Measurements from ENCODE around the gene G6PD.

G6PD gene

GRCh38 chrX:154488336-154489075, 58.1 kb downstream of the G6PD start:
- no peak for TF ChIP-seq ARNTL (CRISPR knock-in tag; IDR thresholded peaks at IDR 0.05; ENCODE audit: borderline replicate concordance, low read depth)
- no peak for TF ChIP-seq PPARA (CRISPR knock-in tag; IDR thresholded peaks at IDR 0.05; ENCODE audit: borderline replicate concordance)
- TF ChIP-seq TOX (CRISPR knock-in tag; IDR thresholded peaks at IDR 0.05; ENCODE audit: borderline replicate concordance): no peak
- no peak for TF ChIP-seq TCF4 (CRISPR knock-in tag; IDR thresholded peaks at IDR 0.05; ENCODE audit: borderline replicate concordance)
- no peak for TF ChIP-seq ZC3H10 (CRISPR knock-in tag; IDR thresholded peaks at IDR 0.05)
- TF ChIP-seq POU6F1 (CRISPR knock-in tag; IDR thresholded peaks at IDR 0.05; ENCODE audit: borderline replicate concordance, low read depth): no peak
- TF ChIP-seq TSHZ2 (CRISPR knock-in tag; IDR thresholded peaks at IDR 0.05): no peak
- TF ChIP-seq BACH2 (CRISPR knock-in tag; IDR thresholded peaks at IDR 0.05; ENCODE audit: borderline replicate concordance): no peak
- TF ChIP-seq CSRNP3 (CRISPR knock-in tag; IDR thresholded peaks at IDR 0.05): no peak
- TF ChIP-seq PATZ1 (CRISPR knock-in tag; IDR thresholded peaks at IDR 0.05; ENCODE audit: borderline replicate concordance): no peak
- TF ChIP-seq OSR1 (CRISPR knock-in tag; IDR thresholded peaks at IDR 0.05): no peak
- TF ChIP-seq ISL1 (CRISPR knock-in tag; IDR thresholded peaks at IDR 0.05): no peak
- no peak for TF ChIP-seq ZNF8 (CRISPR knock-in tag; IDR thresholded peaks at IDR 0.05)
- TF ChIP-seq ZNF565 (CRISPR knock-in tag; conservative IDR thresholded peaks at IDR 0.05; ENCODE audit: low read depth): no peak
- ATAC-seq: no peak

- TF ChIP-seq OSR1 (CRISPR knock-in tag; IDR thresholded peaks at IDR 0.05): no peak
- TF ChIP-seq ZNF8 (CRISPR knock-in tag; IDR thresholded peaks at IDR 0.05): no peak
- no peak for TF ChIP-seq ISL1 (CRISPR knock-in tag; IDR thresholded peaks at IDR 0.05)
- TF ChIP-seq POU6F1 (CRISPR knock-in tag; IDR thresholded peaks at IDR 0.05; ENCODE audit: borderline replicate concordance, low read depth): no peak
- no peak for TF ChIP-seq ARNTL (CRISPR knock-in tag; IDR thresholded peaks at IDR 0.05; ENCODE audit: borderline replicate concordance, low read depth)
- no peak for TF ChIP-seq CSDC2 (CRISPR knock-in tag; IDR thresholded peaks at IDR 0.05)
- TF ChIP-seq RARB (CRISPR knock-in tag; IDR thresholded peaks at IDR 0.05): no peak
- no peak for TF ChIP-seq PATZ1 (CRISPR knock-in tag; IDR thresholded peaks at IDR 0.05; ENCODE audit: borderline replicate concordance)
- TF ChIP-seq PPARA (CRISPR knock-in tag; IDR thresholded peaks at IDR 0.05; ENCODE audit: borderline replicate concordance): no peak
- no peak for TF ChIP-seq SNAI2 (CRISPR knock-in tag; IDR thresholded peaks at IDR 0.05)
- ATAC-seq: no peak
Observed at GRCh38 chrX:154487518-154488290, 58.9 kb downstream of the G6PD start.

All from SK-N-SH treated with all-trans-retinoic acid at 6 μM for 48 hours (cell line).